Adrenal gland (tissue), 5 donors: ENCODE results near the gene USP1.

ENCODE experiments used
- CTCF ChIP-seq, 6 experiments: fragments of 450-650 bp in 4 of 6; fragments of 200-600 bp in 2 of 6; sonication (generic) in 1 of 6; IDR thresholded peaks; 1 replicate in 5 of 6; 2 replicates in 1 of 6; pipeline versions ENCODE4 v1.5.1 to v1.8.0; 2016 to 2021; ENCODE audit warnings: antibody characterized with exemption in 6 of 6, mild to moderate bottlenecking in 2 of 6, moderate library complexity in 1 of 6
- POLR2A ChIP-seq, 2 donors: fragments of 450-650 bp; IDR thresholded peaks; one replicate each; pipeline ENCODE4 v1.6.1; 2017; ENCODE audit warnings: antibody characterized with exemption in 2 of 2, mild to moderate bottlenecking in 2 of 2, moderate library complexity in 1 of 2
- donor health status: DM: no; HTN: no; CAD: no.

GRCh38 chr1:62457955-62458354 lies 21.1 kb downstream of the USP1 start:
- no peak for TF ChIP-seq CTCF (IDR thresholded peaks at IDR 0.05)
- TF ChIP-seq POLR2A (IDR thresholded peaks at IDR 0.05), result no peak
